DLD1 (cell line): Measurements from ENCODE around the gene SLC24A4.

Experiments used
- in situ Hi-C: cut with HindIII; loops from 2 replicates; pipeline ENCODE4 v1.10.0; 2017; ENCODE audit warnings: low sequenced_read_pairs

SLC24A4 gene

GRCh38 chr14:92427096-92427495, 104.1 kb downstream of the SLC24A4 start:
- in situ Hi-C loops: no loop called here

GRCh38 chr14:92430686-92431085, 107.7 kb downstream of the SLC24A4 start:
- in situ Hi-C loops: no loop called here

DNA sequence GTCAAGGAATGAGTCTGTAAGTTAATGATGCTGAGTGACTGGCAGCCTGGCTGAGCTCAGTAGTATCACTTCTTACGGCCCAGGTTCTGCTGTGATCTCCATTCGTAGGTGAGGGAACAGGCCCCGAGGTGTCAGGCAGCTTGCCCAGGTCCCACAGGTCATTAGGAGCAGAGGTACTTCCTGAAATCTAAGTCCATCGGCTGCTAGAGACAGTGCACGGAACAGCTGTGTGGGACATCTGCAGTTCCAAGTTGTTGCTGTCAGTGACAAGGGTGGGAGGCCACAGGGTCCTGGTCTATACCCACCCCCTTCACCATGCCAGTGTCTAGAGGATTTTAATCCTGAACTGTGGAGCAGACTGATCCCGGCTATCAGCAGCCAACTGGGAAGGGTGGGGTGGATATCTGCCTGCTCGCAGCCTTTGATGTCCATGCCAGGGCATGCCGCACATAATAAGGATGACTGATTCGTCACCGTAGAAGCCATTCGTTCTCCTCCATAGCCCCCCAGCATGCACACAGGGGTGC, 108.3 kb downstream of the SLC24A4 start:
- in situ Hi-C loops: no loop called here

DNA sequence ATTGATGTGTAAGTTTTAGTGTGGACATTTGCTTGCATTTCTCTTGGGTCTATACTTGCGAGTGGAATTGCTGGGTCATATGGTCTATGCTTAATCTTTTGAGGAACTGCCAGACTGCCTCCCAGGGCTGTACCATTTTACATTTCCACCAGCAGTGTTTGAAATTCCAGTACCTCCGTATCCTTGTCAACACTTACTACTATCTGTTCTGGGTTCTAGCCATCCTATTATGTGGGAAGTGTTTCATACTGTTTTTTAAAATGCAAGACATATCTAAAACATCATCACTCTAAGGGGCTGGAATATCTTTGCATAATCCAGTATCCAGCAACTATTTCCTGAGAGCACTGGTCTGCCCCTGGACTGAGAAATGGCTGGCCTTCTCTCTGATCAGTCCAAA, 110.4 kb downstream of the SLC24A4 start:
- in situ Hi-C loops: no loop called here

- in situ Hi-C loops: no loop called here
These were observed 112.2 kb downstream of the SLC24A4 start for GRCh38 chr14:92435154-92435553.

DNA sequence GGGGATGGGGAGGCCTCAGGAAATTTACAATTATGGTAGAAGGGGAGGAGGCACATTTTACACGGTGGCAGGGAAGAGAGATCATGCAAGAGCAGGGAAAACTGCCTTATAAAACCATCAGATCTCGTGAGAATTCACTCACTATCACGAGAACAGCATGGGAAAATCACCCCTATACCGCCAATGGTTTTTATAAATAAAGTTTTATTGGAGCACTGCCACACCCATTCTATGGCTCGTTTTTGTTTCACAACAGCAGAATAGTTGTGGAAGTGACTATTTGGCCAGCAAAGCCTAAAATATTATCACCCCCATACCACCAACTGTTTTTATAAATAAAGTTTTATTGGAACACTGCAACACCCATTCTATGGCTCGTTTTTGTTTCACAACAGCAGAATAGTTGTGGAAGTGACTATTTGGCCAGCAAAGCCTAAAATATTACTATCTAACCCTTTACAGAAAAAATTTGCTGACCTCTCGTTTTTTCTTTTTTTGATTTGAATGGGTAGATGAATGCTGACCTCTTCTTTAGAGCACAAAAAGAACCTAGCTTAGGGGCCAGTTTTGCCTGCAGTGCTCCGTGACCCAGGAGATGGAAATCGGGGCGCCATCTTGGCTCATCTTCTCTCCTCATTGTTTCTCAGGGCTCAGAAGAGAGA, 113.3 kb downstream of the SLC24A4 start:
- in situ Hi-C loops: no loop called here

GRCh38 chr14:92437309-92437708, 114.3 kb downstream of the SLC24A4 start:
- in situ Hi-C loops: no loop called here

DNA sequence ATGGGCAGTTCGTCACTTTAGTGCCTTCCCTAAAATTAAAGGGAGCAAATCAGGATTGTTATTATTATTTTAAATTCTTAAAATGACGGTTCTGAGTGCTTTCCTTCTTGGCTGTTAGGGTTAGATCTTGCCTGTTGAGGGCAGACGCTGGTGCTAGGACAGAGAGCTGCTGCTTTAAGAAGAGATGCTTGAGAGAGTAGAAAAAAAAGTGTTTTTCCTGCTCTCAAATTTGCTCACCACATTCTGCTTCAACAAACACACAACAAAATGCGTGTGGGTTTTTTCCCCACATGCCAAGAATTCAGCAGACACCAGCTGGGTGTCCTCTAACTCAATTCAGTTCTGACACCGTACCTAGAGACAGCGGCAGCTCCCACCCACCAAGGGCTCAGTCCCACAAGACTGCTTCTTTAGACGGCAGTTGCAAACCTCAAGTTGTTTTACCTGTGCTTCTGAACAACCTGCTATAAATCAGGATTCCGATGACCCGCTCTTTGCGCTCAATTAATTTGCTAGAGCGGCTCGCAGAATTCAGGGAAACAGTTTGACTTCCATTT, 114.8 kb downstream of the SLC24A4 start:
- in situ Hi-C loops: no loop called here

DNA sequence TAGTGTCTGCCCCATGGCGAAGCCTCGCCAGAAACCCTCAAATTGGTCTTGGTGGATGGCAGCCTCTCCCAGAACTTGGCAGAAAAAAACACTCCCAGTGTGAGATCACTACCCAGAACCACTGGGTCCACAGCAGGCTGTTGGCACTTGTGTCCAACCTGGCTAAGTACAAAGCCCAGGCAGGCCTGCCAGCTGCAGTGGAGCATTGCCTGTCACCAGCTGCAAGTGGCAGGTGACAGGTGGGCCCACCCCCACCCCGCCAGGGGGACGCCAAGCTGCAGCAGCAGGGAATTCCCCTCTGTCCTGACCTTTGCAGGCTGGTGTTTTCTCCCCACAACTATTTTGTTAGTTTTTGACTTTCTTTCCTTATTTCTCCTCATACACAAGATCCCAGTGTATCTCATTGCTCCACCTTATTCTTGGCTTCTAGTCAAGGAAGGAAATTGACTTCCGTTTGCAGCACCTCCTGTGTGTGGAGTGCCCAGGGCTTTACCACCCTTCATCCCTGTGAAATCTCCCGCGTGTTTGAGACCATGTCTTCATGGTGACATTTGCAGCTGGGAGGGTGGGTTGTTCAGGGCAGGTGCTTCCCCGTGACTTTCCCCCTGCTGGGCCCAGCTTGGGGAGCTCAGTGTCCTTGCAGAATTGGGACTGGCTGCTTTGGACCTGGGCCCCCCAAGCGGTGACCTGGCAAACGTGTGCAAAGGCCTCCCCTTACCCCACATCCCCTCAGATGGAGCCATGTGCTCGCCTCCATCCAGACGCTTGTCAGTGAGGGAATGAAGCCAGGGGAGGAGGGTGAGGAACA, 116.8 kb downstream of the SLC24A4 start:
- in situ Hi-C loops: no loop called here

GRCh38 chr14:92440345-92441003, 117.5 kb downstream of the SLC24A4 start:
- in situ Hi-C loops: no loop called here

- in situ Hi-C loops: no loop called here
These were observed 119.0 kb downstream of the SLC24A4 start for GRCh38 chr14:92441751-92442504.

GRCh38 chr14:92443167-92443566, 120.2 kb downstream of the SLC24A4 start:
- in situ Hi-C loops: no loop called here

DNA sequence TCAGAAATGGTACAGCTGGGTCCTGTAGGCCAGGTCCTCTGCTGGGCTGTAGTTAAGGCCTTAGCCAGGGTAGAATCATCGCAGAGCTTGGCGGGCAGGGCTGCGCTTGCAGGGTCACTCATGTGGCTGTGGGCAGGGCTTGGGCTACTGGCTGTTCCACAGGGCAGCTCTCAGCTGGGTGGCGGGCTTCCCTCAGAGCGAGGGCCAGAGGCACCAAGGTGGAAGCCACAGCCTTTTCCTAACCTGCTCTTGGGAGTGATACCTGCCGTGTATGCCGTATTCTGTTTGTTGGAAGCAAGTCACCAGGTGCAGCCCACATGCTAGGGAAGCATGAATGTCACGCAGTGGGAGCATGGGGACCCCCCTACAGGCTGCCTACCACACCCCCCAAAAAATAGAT, 120.8 kb downstream of the SLC24A4 start:
- in situ Hi-C loops: no loop called here

DNA sequence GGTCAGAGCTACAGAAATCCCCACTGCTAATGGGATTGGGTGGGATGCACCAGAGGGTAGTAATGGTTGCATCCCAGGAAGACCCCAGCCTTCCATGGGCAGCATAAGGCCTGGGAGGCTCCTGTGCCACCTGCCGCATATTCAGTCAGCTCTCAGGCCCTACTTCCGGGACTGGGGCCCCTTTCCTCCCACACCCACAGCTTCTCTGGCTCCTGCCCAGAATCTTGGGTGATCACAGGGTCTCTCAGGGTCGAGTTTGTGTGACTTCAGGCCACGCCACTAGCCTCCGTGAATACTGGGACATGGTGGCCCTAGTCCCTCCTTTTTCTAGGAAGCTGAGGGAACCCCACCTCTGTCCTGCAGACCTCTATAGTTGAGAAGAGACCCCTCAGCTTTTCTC, 123.8 kb downstream of the SLC24A4 start:
- in situ Hi-C loops: no loop called here

DNA sequence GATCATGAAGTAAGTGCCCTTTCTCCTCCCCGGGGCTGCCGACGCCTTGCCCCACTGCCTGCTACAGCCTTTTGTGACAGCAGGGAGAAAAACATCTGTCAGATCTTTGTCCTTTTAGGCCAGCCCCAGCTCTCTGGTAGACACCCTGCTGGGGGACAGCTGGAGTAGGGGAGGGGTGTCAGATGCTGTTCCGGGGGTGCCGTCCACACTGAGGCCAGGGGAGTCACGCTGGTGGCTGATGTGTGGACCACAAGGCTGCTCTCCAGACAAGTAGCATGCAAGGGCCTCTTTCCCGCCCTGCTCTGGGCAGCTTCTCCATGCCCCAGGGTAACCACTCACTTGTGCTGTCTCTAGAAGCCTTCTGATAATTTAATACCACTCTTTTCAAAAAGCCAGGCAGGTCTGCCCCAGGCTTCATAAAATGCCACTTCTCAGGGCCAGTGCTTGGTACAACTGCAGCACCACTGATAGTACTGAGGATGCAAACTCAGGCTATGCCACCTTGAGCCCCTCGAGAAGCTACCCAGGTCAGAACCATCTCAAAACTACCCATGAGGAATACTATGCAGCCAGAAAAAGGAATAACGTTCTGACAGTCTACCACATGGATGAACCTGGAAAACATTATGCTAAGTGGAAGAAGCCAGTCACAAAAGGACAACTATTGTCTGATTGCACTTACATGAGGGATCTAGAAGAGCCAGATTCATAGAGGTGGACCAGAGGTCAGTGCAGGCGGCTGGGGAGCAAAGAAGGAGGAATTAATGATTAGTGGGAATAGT, 124.6 kb downstream of the SLC24A4 start:
- in situ Hi-C loops: no loop called here

GRCh38 chr14:92448786-92449185, 125.8 kb downstream of the SLC24A4 start:
- in situ Hi-C loops: no loop called here

- in situ Hi-C loops: no loop called here
These were observed 126.6 kb downstream of the SLC24A4 start for GRCh38 chr14:92449404-92450181.

GRCh38 chr14:92450351-92451070, 127.5 kb downstream of the SLC24A4 start:
- in situ Hi-C loops: no loop called here
